Spleen (tissue), 11 donors: Measurements from ENCODE around the gene TREML2. TPM values are rescaled to one million over a fixed set of nuclear protein-coding genes. Genes with fewer than 3 reads are reported as not detected.

Experiments used
- DNase-seq: peaks from one replicate; pipeline ENCODE4 v3.0.0-alpha.2; 2020
- H3K27ac ChIP-seq, 8 donors: fragments of 200-600 bp; sonication (generic) in 7 of 8; 1 replicate in 4 of 8; 2 replicates in 4 of 8; pipeline versions ENCODE4 v1.5.0 to v1.8.0; 2016 to 2021; ENCODE audit warnings: inconsistent platforms in 4 of 8, mild to moderate bottlenecking in 4 of 8, moderate library complexity in 1 of 8
- H3K27me3 ChIP-seq, 7 donors: fragments of 200-600 bp; sonication (generic) in 6 of 7; replicated peaks in 1 of 7; 1 replicate in 4 of 7; 2 replicates in 3 of 7; pipeline versions ENCODE4 v1.5.0 to v1.8.0; 2016 to 2021; ENCODE audit warnings: inconsistent platforms in 3 of 7, mild to moderate bottlenecking in 1 of 7
- H3K36me3 ChIP-seq, 6 donors: fragments of 200-600 bp; sonication (generic) in 5 of 6; 1 replicate in 4 of 6; 2 replicates in 2 of 6; pipeline versions ENCODE4 v1.5.0 to v1.8.0; 2016 to 2021; ENCODE audit warnings: inconsistent platforms in 2 of 6
- H3K4me1 ChIP-seq, 6 donors: fragments of 200-600 bp; sonication (generic) in 5 of 6; 1 replicate in 3 of 6; 2 replicates in 3 of 6; pipeline versions ENCODE4 v1.5.0 to v1.8.0; 2016 to 2021; ENCODE audit warnings: inconsistent platforms in 3 of 6
- H3K4me3 ChIP-seq, 8 donors: fragments of 200-600 bp; sonication (generic) in 7 of 8; 1 replicate in 4 of 8; 2 replicates in 4 of 8; pipeline versions ENCODE4 v1.5.0 to v1.8.0; 2016 to 2021; ENCODE audit warnings: inconsistent platforms in 4 of 8, mild to moderate bottlenecking in 4 of 8, moderate library complexity in 2 of 8
- H3K9me3 ChIP-seq, 8 donors: fragments of 200-600 bp; sonication (generic) in 7 of 8; 1 replicate in 4 of 8; 2 replicates in 4 of 8; pipeline versions ENCODE4 v1.5.0 to v1.8.0; 2016 to 2021; ENCODE audit warnings: inconsistent platforms in 4 of 8
- POLR2A ChIP-seq, 3 donors: fragments of 450-650 bp; IDR thresholded peaks; one replicate each; pipeline ENCODE4 v1.5.1; 2017; ENCODE audit warnings: antibody characterized with exemption in 3 of 3, mild to moderate bottlenecking in 1 of 3
- POLR2AphosphoS5 ChIP-seq, 3 donors: sonication (generic); formaldehyde crosslinking; IDR thresholded peaks; one replicate each; pipeline ENCODE4 v1.5.1; 2017; ENCODE audit warnings: antibody characterized with exemption in 3 of 3
- WGBS, 5 donors: extraction: QIAGEN DNeasy Blood & Tissue Kit in 3 of 5; methylation state at CpG; one replicate each; pipeline versions ENCODE4 v1.1.5 to v1.1.7; 2013 to 2018; 5-methylcytosine and 5-hydroxymethylcytosine counted together
- intact Hi-C: fragments of 100-400 bp; cut with DNase I; formaldehyde crosslinking; loops from one replicate; pipeline ENCODE4 v1.15.0; 2023; ENCODE audit warnings: low total_unique reads
- polyA plus RNA-seq, 3 donors: library from polyadenylated mRNA; stranded (reverse); fragments of 200-250 nt; gene quantifications; one replicate each; pipeline ENCODE4 v1.2.1, GENCODE V29; 2013
- small RNA-seq, 4 donors: library from RNA; depleted of rRNA; stranded (forward); fragments of <200 nt; gene quantifications; one replicate each; pipeline ENCODE3, GENCODE V24; 2016
- total RNA-seq, 7 donors: library from RNA; depleted of rRNA in 3 of 7; stranded (reverse); fragments of >200 nt in 3 of 7; fragmentation: NEBNext Ultra II Directional in 4 of 7; extraction: Animal tissue kit (Norgen Biotek cat#: 25700) in 4 of 7; gene quantifications; one replicate each; pipeline versions ENCODE4 v1.1.0 to v1.2.1, GENCODE V29; 2016 to 2021
- TF ChIP-seq, protein P1 (sequence below), 11 experiments: fragments of 200-600 bp in 7 of 11; fragments of 450-650 bp in 4 of 11; sonication (generic) in 4 of 11; IDR thresholded peaks in 8 of 11; conservative IDR thresholded peaks in 3 of 11; 1 replicate in 7 of 11; 2 replicates in 4 of 11; pipeline versions ENCODE4 v1.4.0 to v1.8.0; 2016 to 2021; ENCODE audit warnings: antibody characterized with exemption in 11 of 11, inconsistent platforms in 4 of 11, mild to moderate bottlenecking in 1 of 11
- donor health status: healthy with polysubstance abuse.
- donor health status: DM: no; HTN: no; CAD: no; lungs with moderate emphysema.
- donor health status: DM: no; HTN: no; CAD: no.
- donor health status: Bipolar disorder and iron deficiency.
- donor health status: healthy.
- donor health status: DM: no; HTN: no; CAD: no.
- donor health status: DM: yes; HTN: yes; CAD: no.

The TREML2 gene
- total and polyA plus RNA-seq, 10 donors: 1.9 to 28.8 (median 10.2) TPM

DNA sequence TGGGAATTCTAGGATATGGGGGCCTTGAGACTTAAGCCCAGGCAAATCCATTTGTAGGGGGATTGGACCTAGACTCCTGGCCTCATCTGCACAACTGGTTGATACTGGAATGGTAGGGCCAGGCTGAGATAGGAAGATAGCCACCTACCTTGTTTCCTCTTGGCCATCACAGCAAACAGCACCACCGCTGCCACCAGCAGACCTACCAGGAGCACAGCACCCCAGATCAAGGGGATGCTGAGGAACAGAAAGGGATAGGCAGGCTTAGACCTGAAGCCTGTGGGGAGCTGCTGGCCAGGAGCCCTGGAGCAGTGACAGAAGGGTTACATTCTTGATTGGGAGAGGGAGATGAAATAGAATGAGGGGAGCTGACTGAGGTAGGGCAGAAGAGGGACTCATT lies 50.3 kb downstream of the TREML2 start:
- H3K27me3 ChIP-seq: no peaks in the 10 kb centered on the region
- no peak overlapping the region for H3K27ac ChIP-seq
- intact Hi-C loops: no loop called here
- TF ChIP-seq, protein P1, sequence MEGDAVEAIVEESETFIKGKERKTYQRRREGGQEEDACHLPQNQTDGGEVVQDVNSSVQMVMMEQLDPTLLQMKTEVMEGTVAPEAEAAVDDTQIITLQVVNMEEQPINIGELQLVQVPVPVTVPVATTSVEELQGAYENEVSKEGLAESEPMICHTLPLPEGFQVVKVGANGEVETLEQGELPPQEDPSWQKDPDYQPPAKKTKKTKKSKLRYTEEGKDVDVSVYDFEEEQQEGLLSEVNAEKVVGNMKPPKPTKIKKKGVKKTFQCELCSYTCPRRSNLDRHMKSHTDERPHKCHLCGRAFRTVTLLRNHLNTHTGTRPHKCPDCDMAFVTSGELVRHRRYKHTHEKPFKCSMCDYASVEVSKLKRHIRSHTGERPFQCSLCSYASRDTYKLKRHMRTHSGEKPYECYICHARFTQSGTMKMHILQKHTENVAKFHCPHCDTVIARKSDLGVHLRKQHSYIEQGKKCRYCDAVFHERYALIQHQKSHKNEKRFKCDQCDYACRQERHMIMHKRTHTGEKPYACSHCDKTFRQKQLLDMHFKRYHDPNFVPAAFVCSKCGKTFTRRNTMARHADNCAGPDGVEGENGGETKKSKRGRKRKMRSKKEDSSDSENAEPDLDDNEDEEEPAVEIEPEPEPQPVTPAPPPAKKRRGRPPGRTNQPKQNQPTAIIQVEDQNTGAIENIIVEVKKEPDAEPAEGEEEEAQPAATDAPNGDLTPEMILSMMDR (IDR thresholded peaks at IDR 0.05 in 8 of 11, conservative IDR thresholded peaks at IDR 0.05 in 3 of 11): no peak
- TF ChIP-seq POLR2A (IDR thresholded peaks at IDR 0.05) (no peak), POLR2AphosphoS5 (IDR thresholded peaks at IDR 0.05) (no peak)
- no peak for DNase-seq
- no peak overlapping the region for H3K4me3 ChIP-seq
- peaks cover 0 to 18% (median 2%) of the 10 kb centered on the region in 6 donors for H3K36me3 ChIP-seq
- H3K4me1 ChIP-seq: no peaks in the 10 kb centered on the region
- WGBS, 5 donors: 78 to 96% (median 90%) methylated on average over 1 of the region's 1 CpG
- H3K9me3 ChIP-seq: no peaks in the 10 kb centered on the region

DNA sequence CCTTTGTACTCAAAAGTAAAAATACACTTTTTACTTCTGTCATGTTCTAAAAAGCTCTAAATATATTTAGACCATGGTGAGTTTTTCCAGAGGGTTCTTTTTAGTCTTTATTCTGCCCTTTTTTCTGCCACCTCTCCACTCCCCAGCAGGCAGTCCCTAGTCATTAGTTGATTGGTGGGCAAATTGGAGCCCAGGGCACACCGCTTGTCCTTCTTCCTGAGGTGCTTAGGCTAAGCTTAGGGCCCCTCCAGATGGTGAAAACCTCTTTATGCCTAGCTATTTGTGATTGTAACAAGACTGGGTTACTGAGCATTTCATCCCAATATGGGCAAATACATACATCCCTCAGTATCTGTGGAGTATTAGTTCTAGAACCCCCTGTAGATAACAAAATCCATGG lies 53.0 kb downstream of the TREML2 start:
- 88 to 100% (median 94%) methylated on average over 1 of the region's 1 CpG for WGBS, 5 donors
- intact Hi-C loops: no loop called here
- H3K27ac ChIP-seq: no peak overlapping the region

More for the DNA sequence above, 53.0 kb downstream of the TREML2 start:
- peaks cover 0 to 18% (median 2%) of the 10 kb centered on the region in 6 donors for H3K36me3 ChIP-seq
- DNase-seq: no peak
- H3K27me3 ChIP-seq: no peaks in the 10 kb centered on the region
- no peaks in the 10 kb centered on the region for H3K9me3 ChIP-seq
- no peak for TF ChIP-seq POLR2A (IDR thresholded peaks at IDR 0.05)
- TF ChIP-seq, protein P1 (IDR thresholded peaks at IDR 0.05 in 8 of 11, conservative IDR thresholded peaks at IDR 0.05 in 3 of 11): no peak
- no peak for TF ChIP-seq POLR2AphosphoS5 (IDR thresholded peaks at IDR 0.05)
- no peaks in the 10 kb centered on the region for H3K4me1 ChIP-seq
- no peak overlapping the region for H3K4me3 ChIP-seq

Small RNA genes within 50 kb of the gene (small RNA-seq; reads per million reads assigned to genes)
- 0 reads per million in 4 donors for gene AL391903.2
- 0.91 to 3.7 (median 2.9) reads per million in 4 donors for gene RNA5SP207

Other genes starting within 250 kb of the TREML2 start
- 1 to 10 TPM; 1.7 to 3.9 (median 2.6) TPM for gene UNC5CL, start 161.9 kb downstream of the TREML2 start, total RNA-seq
- gene UNC5CL, start 161.9 kb downstream of the TREML2 start, polyA plus RNA-seq: 1 to 10 TPM; 1.4 to 3.0 (median 2.8) TPM
- 1 to 10 TPM in 1 of 7 donors, not detected in 6; 6.3 TPM for gene TSPO2, start 158.7 kb downstream of the TREML2 start, total RNA-seq
- gene TSPO2, start 158.7 kb downstream of the TREML2 start, polyA plus RNA-seq: under 1 TPM in 1 of 3 donors, not detected in 2; 0.54 TPM
- under 1 TPM in 1 of 7 donors, not detected in 6; 0.23 TPM for gene APOBEC2, start 147.9 kb downstream of the TREML2 start, total RNA-seq
- not detected for gene APOBEC2, start 147.9 kb downstream of the TREML2 start, polyA plus RNA-seq
- gene OARD1, start 128.8 kb downstream of the TREML2 start, total RNA-seq: 10 to 100 TPM; 20.7 to 41.3 (median 31.1) TPM
- gene OARD1, start 128.8 kb downstream of the TREML2 start, polyA plus RNA-seq: 10 to 100 TPM; 28.5 to 41.4 (median 38.8) TPM
- gene NFYA, start 128.2 kb downstream of the TREML2 start, total RNA-seq: 10 to 100 TPM; 24.4 to 34.8 (median 25.7) TPM
- gene NFYA, start 128.2 kb downstream of the TREML2 start, polyA plus RNA-seq: 10 to 100 TPM in 1 of 3 donors, 1 to 10 TPM in 2; 6.4 to 10.1 (median 8.7) TPM
- 10 to 100 TPM in 3 of 7 donors, 1 to 10 TPM in 4; 3.3 to 19.2 (median 7.2) TPM for gene TREML1, start 46.8 kb downstream of the TREML2 start, total RNA-seq
- 1 to 10 TPM; 1.2 to 3.6 (median 1.5) TPM for gene TREML1, start 46.8 kb downstream of the TREML2 start, polyA plus RNA-seq
- gene TREM2, start 38.0 kb downstream of the TREML2 start, total RNA-seq: under 1 TPM in 3 of 7 donors, not detected in 4; 0.64 to 0.97 (median 0.73) TPM
- gene TREM2, start 38.0 kb downstream of the TREML2 start, polyA plus RNA-seq: 10 to 100 TPM in 1 of 3 donors, under 1 TPM in 2; 0.59 to 18.3 (median 0.74) TPM
- gene TREML4, start 27.2 kb upstream of the TREML2 start, total RNA-seq: 1 to 10 TPM in 1 of 7 donors, not detected in 6; 2.2 TPM
- under 1 TPM in 1 of 3 donors, not detected in 2; 0.44 TPM for gene TREML4, start 27.2 kb upstream of the TREML2 start, polyA plus RNA-seq
- gene TREM1, start 85.5 kb upstream of the TREML2 start, total RNA-seq: 10 to 100 TPM; 14.8 to 51.9 (median 24.9) TPM
- gene TREM1, start 85.5 kb upstream of the TREML2 start, polyA plus RNA-seq: 1 to 10 TPM in 2 of 3 donors, under 1 TPM in 1; 0.64 to 3.7 (median 2.9) TPM
- gene NCR2, start 134.5 kb upstream of the TREML2 start, total RNA-seq: not detected
- not detected for gene NCR2, start 134.5 kb upstream of the TREML2 start, polyA plus RNA-seq